Measurements from ENCODE around the gene MAGEB17.
"Not testable (repeated sequence)": the region's sequence is repeated elsewhere in the genome, so short reads cannot be mapped to it uniquely, and the experiment has no call there.

Gene MAGEB17

GRCh38 chrX:16161173-16161572 lies 6.1 kb upstream of the MAGEB17 start:
- H2AK5ac ChIP-seq (ENCODE audit: low read length); H3K4me3 ChIP-seq (ENCODE audit: low read length); DNase-seq; H3K4me2 ChIP-seq (ENCODE audit: low read length); H3K4ac ChIP-seq (ENCODE audit: low read depth, low read length); H3K23ac ChIP-seq (ENCODE audit: low read length); H3K36me3 ChIP-seq (ENCODE audit: control insufficient read depth, insufficient read depth, low read length); H4K8ac ChIP-seq (ENCODE audit: low read depth, low read length); H3K18ac ChIP-seq (ENCODE audit: low read length); H3K56ac ChIP-seq (ENCODE audit: low read length); H2BK120ac ChIP-seq (ENCODE audit: low read depth, low read length); H2BK5ac ChIP-seq (ENCODE audit: low read length); H3K4me1 ChIP-seq (ENCODE audit: control insufficient read depth, low read depth, low read length); H3K79me1 ChIP-seq (ENCODE audit: low read length); H3K9ac ChIP-seq (ENCODE audit: low read length); H3K79me2 ChIP-seq (ENCODE audit: control insufficient read depth, insufficient read depth, low read length); H2BK15ac ChIP-seq (replicated peaks; ENCODE audit: low read depth); H4K5ac ChIP-seq (ENCODE audit: low read length); H3K27me3 ChIP-seq (ENCODE audit: insufficient read depth, low read length, poor library complexity): not testable (repeated sequence)
- no CpG with 5 or more reads among the region's 2 CpGs for WGBS (ENCODE audit: extremely low coverage, insufficient coverage, low lambda C conversion rate)
- H3K27ac ChIP-seq (ENCODE audit: low read depth, low read length): peak overlapping the region; percentile 54

- Histone ChIP-seq H2BK5ac (ENCODE audit: low read length) (no peak overlapping the region), H3K36me3 (ENCODE audit: control insufficient read depth, insufficient read depth, low read length) (peaks cover 7% of the 10 kb centered on the region), H3K18ac (ENCODE audit: low read length) (no peak overlapping the region), H3K23ac (ENCODE audit: low read length) (no peak overlapping the region), H3K4me3 (ENCODE audit: low read length) (no peak overlapping the region), H3K27me3 (ENCODE audit: insufficient read depth, low read length, poor library complexity) (no peaks in the 10 kb centered on the region), H2BK15ac (replicated peaks; ENCODE audit: low read depth) (no peak overlapping the region), H2BK120ac (ENCODE audit: low read depth, low read length) (no peak overlapping the region), H2AK5ac (ENCODE audit: low read length) (no peak overlapping the region), H4K8ac (ENCODE audit: low read depth, low read length) (no peak overlapping the region), H4K5ac (ENCODE audit: low read length) (no peak overlapping the region), H3K9ac (ENCODE audit: low read length) (no peak overlapping the region), H3K79me2 (ENCODE audit: control insufficient read depth, insufficient read depth, low read length) (no peaks in the 10 kb centered on the region), H3K4me2 (ENCODE audit: low read length) (no peak overlapping the region), H3K79me1 (ENCODE audit: low read length) (no peaks in the 10 kb centered on the region), H3K4ac (ENCODE audit: low read depth, low read length) (no peak overlapping the region), H3K56ac (ENCODE audit: low read length) (no peak overlapping the region), H3K4me1 (ENCODE audit: control insufficient read depth, low read depth, low read length) (no peaks in the 10 kb centered on the region), H3K27ac (ENCODE audit: low read depth, low read length) (no peak overlapping the region)
- DNase-seq: peak; percentile 40
- WGBS (ENCODE audit: extremely low coverage, insufficient coverage, low lambda C conversion rate): no CpG with 5 or more reads among the region's 5 CpGs
Observed at GRCh38 chrX:16162391-16162790, 4.9 kb upstream of the MAGEB17 start.

GRCh38 chrX:16164748-16165147 lies 2.5 kb upstream of the MAGEB17 start:
- Histone ChIP-seq H4K5ac (ENCODE audit: low read length) (no peak overlapping the region), H3K9ac (ENCODE audit: low read length) (no peak overlapping the region), H3K4me1 (ENCODE audit: control insufficient read depth, low read depth, low read length) (no peaks in the 10 kb centered on the region), H3K79me1 (ENCODE audit: low read length) (no peaks in the 10 kb centered on the region), H2BK15ac (replicated peaks; ENCODE audit: low read depth) (no peak overlapping the region), H3K4ac (ENCODE audit: low read depth, low read length) (no peak overlapping the region), H4K8ac (ENCODE audit: low read depth, low read length) (no peak overlapping the region), H3K23ac (ENCODE audit: low read length) (no peak overlapping the region), H3K27me3 (ENCODE audit: insufficient read depth, low read length, poor library complexity) (no peaks in the 10 kb centered on the region), H3K4me2 (ENCODE audit: low read length) (no peak overlapping the region), H2BK5ac (ENCODE audit: low read length) (no peak overlapping the region), H3K56ac (ENCODE audit: low read length) (no peak overlapping the region), H3K36me3 (ENCODE audit: control insufficient read depth, insufficient read depth, low read length) (peaks cover 7% of the 10 kb centered on the region), H3K18ac (ENCODE audit: low read length) (no peak overlapping the region), H2BK120ac (ENCODE audit: low read depth, low read length) (no peak overlapping the region), H3K4me3 (ENCODE audit: low read length) (no peak overlapping the region), H2AK5ac (ENCODE audit: low read length) (no peak overlapping the region), H3K79me2 (ENCODE audit: control insufficient read depth, insufficient read depth, low read length) (no peaks in the 10 kb centered on the region), H3K27ac (ENCODE audit: low read depth, low read length) (no peak overlapping the region)
- no peak for DNase-seq
- WGBS (ENCODE audit: extremely low coverage, insufficient coverage, low lambda C conversion rate): 97% methylated on average over 2 of the region's 3 CpGs

GRCh38 chrX:16171039-16171438 lies 3.8 kb downstream of the MAGEB17 start:
- H3K4me2 ChIP-seq (ENCODE audit: low read length): no peak overlapping the region
- H3K27me3 ChIP-seq (ENCODE audit: insufficient read depth, low read length, poor library complexity): no peaks in the 10 kb centered on the region
- no peak overlapping the region for H3K9ac ChIP-seq (ENCODE audit: low read length)
- no peak overlapping the region for H3K4ac ChIP-seq (ENCODE audit: low read depth, low read length)
- no peak overlapping the region for H2BK5ac ChIP-seq (ENCODE audit: low read length)
- H2AK5ac ChIP-seq (ENCODE audit: low read length): no peak overlapping the region
- no peak overlapping the region for H3K4me3 ChIP-seq (ENCODE audit: low read length)
- no peaks in the 10 kb centered on the region for H3K79me2 ChIP-seq (ENCODE audit: control insufficient read depth, insufficient read depth, low read length)
- no peaks in the 10 kb centered on the region for H3K79me1 ChIP-seq (ENCODE audit: low read length)
- H4K8ac ChIP-seq (ENCODE audit: low read depth, low read length): no peak overlapping the region
- H3K56ac ChIP-seq (ENCODE audit: low read length): no peak overlapping the region
- H3K27ac ChIP-seq (ENCODE audit: low read depth, low read length): no peak overlapping the region
- no peak for DNase-seq
- H2BK120ac ChIP-seq (ENCODE audit: low read depth, low read length): no peak overlapping the region
- no peak overlapping the region for H3K18ac ChIP-seq (ENCODE audit: low read length)
- peaks cover 9% of the 10 kb centered on the region for H3K36me3 ChIP-seq (ENCODE audit: control insufficient read depth, insufficient read depth, low read length)
- no CpG with 5 or more reads among the region's 9 CpGs for WGBS (ENCODE audit: extremely low coverage, insufficient coverage, low lambda C conversion rate)
- no peak overlapping the region for H3K23ac ChIP-seq (ENCODE audit: low read length)
- H4K5ac ChIP-seq (ENCODE audit: low read length): no peak overlapping the region
- H3K4me1 ChIP-seq (ENCODE audit: control insufficient read depth, low read depth, low read length): no peaks in the 10 kb centered on the region
- no peak overlapping the region for H2BK15ac ChIP-seq (replicated peaks; ENCODE audit: low read depth)

GRCh38 chrX:16171944-16172343 lies 4.7 kb downstream of the MAGEB17 start:
- WGBS (ENCODE audit: extremely low coverage, insufficient coverage, low lambda C conversion rate): no CpG with 5 or more reads among the region's 4 CpGs
- H3K36me3 ChIP-seq (ENCODE audit: control insufficient read depth, insufficient read depth, low read length): peaks cover 5% of the 10 kb centered on the region
- H2BK120ac ChIP-seq (ENCODE audit: low read depth, low read length): no peak overlapping the region
- no peak overlapping the region for H3K23ac ChIP-seq (ENCODE audit: low read length)
- no peak for DNase-seq
- no peak overlapping the region for H2BK5ac ChIP-seq (ENCODE audit: low read length)
- no peak overlapping the region for H4K8ac ChIP-seq (ENCODE audit: low read depth, low read length)
- no peak overlapping the region for H3K18ac ChIP-seq (ENCODE audit: low read length)
- no peak overlapping the region for H4K5ac ChIP-seq (ENCODE audit: low read length)
- H3K9ac ChIP-seq (ENCODE audit: low read length): no peak overlapping the region
- H3K27ac ChIP-seq (ENCODE audit: low read depth, low read length): no peak overlapping the region
- H3K27me3 ChIP-seq (ENCODE audit: insufficient read depth, low read length, poor library complexity): no peaks in the 10 kb centered on the region
- no peak overlapping the region for H3K4me2 ChIP-seq (ENCODE audit: low read length)
- no peak overlapping the region for H3K56ac ChIP-seq (ENCODE audit: low read length)
- no peak overlapping the region for H3K4ac ChIP-seq (ENCODE audit: low read depth, low read length)
- H3K79me1 ChIP-seq (ENCODE audit: low read length): no peaks in the 10 kb centered on the region
- no peak overlapping the region for H2AK5ac ChIP-seq (ENCODE audit: low read length)
- no peaks in the 10 kb centered on the region for H3K79me2 ChIP-seq (ENCODE audit: control insufficient read depth, insufficient read depth, low read length)
- H2BK15ac ChIP-seq (replicated peaks; ENCODE audit: low read depth): no peak overlapping the region
- H3K4me3 ChIP-seq (ENCODE audit: low read length): no peak overlapping the region
- no peaks in the 10 kb centered on the region for H3K4me1 ChIP-seq (ENCODE audit: control insufficient read depth, low read depth, low read length)

- Histone ChIP-seq H2BK5ac (ENCODE audit: low read length) (no peak overlapping the region), H2BK15ac (replicated peaks; ENCODE audit: low read depth) (no peak overlapping the region), H3K4me3 (ENCODE audit: low read length) (no peak overlapping the region), H4K5ac (ENCODE audit: low read length) (no peak overlapping the region), H3K27me3 (ENCODE audit: insufficient read depth, low read length, poor library complexity) (no peaks in the 10 kb centered on the region), H3K79me2 (ENCODE audit: control insufficient read depth, insufficient read depth, low read length) (no peaks in the 10 kb centered on the region), H3K4me2 (ENCODE audit: low read length) (no peak overlapping the region), H3K4me1 (ENCODE audit: control insufficient read depth, low read depth, low read length) (no peaks in the 10 kb centered on the region), H3K4ac (ENCODE audit: low read depth, low read length) (no peak overlapping the region), H3K36me3 (ENCODE audit: control insufficient read depth, insufficient read depth, low read length) (peaks cover 5% of the 10 kb centered on the region), H3K79me1 (ENCODE audit: low read length) (no peaks in the 10 kb centered on the region), H2BK120ac (ENCODE audit: low read depth, low read length) (no peak overlapping the region), H3K23ac (ENCODE audit: low read length) (no peak overlapping the region), H3K56ac (ENCODE audit: low read length) (no peak overlapping the region), H3K9ac (ENCODE audit: low read length) (no peak overlapping the region), H3K18ac (ENCODE audit: low read length) (no peak overlapping the region), H4K8ac (ENCODE audit: low read depth, low read length) (no peak overlapping the region), H3K27ac (ENCODE audit: low read depth, low read length) (no peak overlapping the region), H2AK5ac (ENCODE audit: low read length) (no peak overlapping the region)
- no peak for DNase-seq
- no CpG with 5 or more reads among the region's 3 CpGs for WGBS (ENCODE audit: extremely low coverage, insufficient coverage, low lambda C conversion rate)
Observed at GRCh38 chrX:16172391-16172790, 5.1 kb downstream of the MAGEB17 start.

Measured in mesendoderm (in vitro differentiated cells).